Skeletal muscle tissue (tissue), 4 donors: ENCODE data around the gene MEG3. TPM values are rescaled to one million over a fixed set of nuclear protein-coding genes. Genes with fewer than 3 reads are reported as not detected.

Experiments
- H3K27ac ChIP-seq: one replicate; pipeline ENCODE4 v1.7.0; 2013; ENCODE audit warnings: mild to moderate bottlenecking, low read depth, low read length, inconsistent platforms
- H3K27me3 ChIP-seq, 3 donors: one replicate each; pipeline ENCODE4 v1.7.0; 2013; ENCODE audit warnings: low read length in 3 of 3; ENCODE audit not compliant: control insufficient read depth in 3 of 3, insufficient read depth in 3 of 3
- H3K36me3 ChIP-seq, 3 donors: one replicate each; pipeline ENCODE4 v1.7.0; 2013; ENCODE audit warnings: low read length in 3 of 3; ENCODE audit not compliant: control insufficient read depth in 3 of 3, insufficient read depth in 3 of 3
- H3K4me1 ChIP-seq, 3 donors: one replicate each; pipeline ENCODE4 v1.7.0; 2013; ENCODE audit warnings: low read length in 3 of 3, mild to moderate bottlenecking in 3 of 3; ENCODE audit not compliant: control insufficient read depth in 3 of 3, insufficient read depth in 3 of 3
- H3K4me3 ChIP-seq, 3 donors: one replicate each; pipeline ENCODE4 v1.7.0; 2013; ENCODE audit warnings: low read length in 3 of 3
- H3K9ac ChIP-seq, 3 donors: one replicate each; pipeline ENCODE4 v1.7.0; 2013; ENCODE audit warnings: low read length in 3 of 3, mild to moderate bottlenecking in 3 of 3, moderate library complexity in 2 of 3, low read depth in 1 of 3
- H3K9me3 ChIP-seq, 3 donors: one replicate each; pipeline ENCODE4 v1.7.0; 2013; ENCODE audit warnings: low read length in 3 of 3; ENCODE audit not compliant: control insufficient read depth in 3 of 3
- total RNA-seq: library from RNA; depleted of rRNA; stranded (reverse); fragments of >200 nt; gene quantifications from one replicate; pipeline ENCODE4 v1.2.3, GENCODE V29; 2014
- donor health status: Osteomylitis.

Gene MEG3
- total RNA-seq, 1 donor from 2014 or later: 587 TPM

DNA sequence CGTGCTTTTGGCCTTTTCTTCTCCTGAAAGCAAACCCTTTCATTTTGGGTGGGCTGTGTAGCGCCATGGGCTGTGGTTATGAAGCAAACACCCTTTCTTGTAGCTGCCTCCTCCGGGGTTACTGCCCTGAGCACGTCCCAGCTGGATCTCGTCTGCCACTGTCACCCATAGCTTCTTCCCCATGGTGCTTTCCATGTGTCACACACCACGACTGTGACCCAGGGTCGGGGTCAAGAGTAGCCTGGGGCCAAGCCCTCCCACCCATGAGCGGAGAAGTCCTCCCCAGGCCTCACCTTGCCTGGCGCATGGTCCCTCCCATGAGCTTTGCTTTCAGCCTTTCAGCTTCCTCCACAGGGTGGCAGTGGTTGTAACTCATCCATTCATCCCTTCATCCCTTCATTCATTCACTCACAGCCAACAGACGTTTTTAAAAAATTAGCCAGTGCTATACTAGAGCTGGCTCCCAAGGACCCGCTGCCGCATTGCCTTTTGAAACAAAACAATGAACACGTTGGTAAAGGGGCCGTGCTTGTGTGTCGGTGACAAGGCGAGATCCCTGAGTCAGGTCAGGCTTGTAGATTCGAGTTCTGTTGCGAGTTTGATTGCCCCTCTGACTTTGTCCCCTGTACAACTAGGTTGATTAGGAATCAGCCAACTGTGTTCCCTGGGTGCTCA, 29.5 kb downstream of the MEG3 start:
- H3K9me3 ChIP-seq: no peaks in the 10 kb centered on the region

GRCh38 chr14:100856056-100856950, 30.4 kb downstream of the MEG3 start:
- Histone ChIP-seq H3K4me1 (no peaks in the 10 kb centered on the region), H3K36me3 (no peaks in the 10 kb centered on the region), H3K27ac (no peak overlapping the region)

More for the DNA sequence above, 29.5 kb downstream of the MEG3 start:
- no peak overlapping the region for H3K27ac ChIP-seq
- H3K36me3 ChIP-seq: no peaks in the 10 kb centered on the region
- peaks cover 0 to 14% (median 6%) of the 10 kb centered on the region in 3 donors for H3K27me3 ChIP-seq
- no peak overlapping the region for H3K9ac ChIP-seq
- no peak overlapping the region for H3K4me3 ChIP-seq
- no peaks in the 10 kb centered on the region for H3K4me1 ChIP-seq

DNA sequence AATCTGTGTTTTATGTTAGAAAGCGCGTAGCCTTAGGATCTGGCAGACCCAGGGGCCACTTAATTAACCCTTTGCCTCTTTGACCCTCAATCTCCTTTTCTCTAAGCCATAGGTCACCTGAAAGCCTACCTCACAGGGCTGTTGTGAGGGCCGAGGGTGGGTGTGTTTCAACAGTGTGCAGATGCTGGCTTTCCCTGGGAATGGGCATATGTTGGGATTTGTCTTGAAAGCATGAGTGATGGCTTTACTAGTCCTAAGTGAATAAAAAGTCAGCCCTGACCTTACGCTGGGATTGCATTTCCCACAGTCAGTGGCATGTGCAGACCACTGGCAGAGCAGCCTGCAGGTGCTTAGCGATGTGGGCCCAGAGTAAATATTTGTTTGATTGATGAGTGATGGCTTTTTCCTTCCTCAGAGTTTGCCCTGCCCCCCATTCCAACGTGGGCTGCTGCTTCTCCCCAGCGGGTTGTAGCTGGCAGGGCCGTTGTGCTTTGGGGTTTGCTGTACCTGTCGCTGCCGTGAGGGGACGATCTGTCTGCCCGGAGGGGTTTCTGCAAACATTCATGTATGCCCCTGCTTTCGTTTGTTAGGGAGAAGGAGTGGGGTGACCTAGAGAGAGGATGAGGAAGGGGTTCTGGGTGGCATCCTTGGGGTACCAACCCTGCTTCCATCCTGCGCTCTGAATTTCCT, 31.5 kb downstream of the MEG3 start:
- peaks cover 0 to 20% (median 9%) of the 10 kb centered on the region in 3 donors for H3K27me3 ChIP-seq
- H3K9ac ChIP-seq: no peak overlapping the region
- H3K4me3 ChIP-seq: no peak overlapping the region
- no peaks in the 10 kb centered on the region for H3K9me3 ChIP-seq
- no peak overlapping the region for H3K27ac ChIP-seq
- no peaks in the 10 kb centered on the region for H3K4me1 ChIP-seq
- no peaks in the 10 kb centered on the region for H3K36me3 ChIP-seq

More at GRCh38 chr14:100856056-100856950, 30.4 kb downstream of the MEG3 start:
- H3K27me3 ChIP-seq: peaks cover 0 to 17% (median 7%) of the 10 kb centered on the region in 3 donors
- H3K9ac ChIP-seq: no peak overlapping the region
- no peak overlapping the region for H3K4me3 ChIP-seq
- H3K9me3 ChIP-seq: no peaks in the 10 kb centered on the region

GRCh38 chr14:100857923-100858837, 32.3 kb downstream of the MEG3 start:
- H3K4me3 ChIP-seq: no peak overlapping the region
- no peaks in the 10 kb centered on the region for H3K36me3 ChIP-seq
- H3K27me3 ChIP-seq: peaks cover 0 to 23% (median 9%) of the 10 kb centered on the region in 3 donors
- no peaks in the 10 kb centered on the region for H3K9me3 ChIP-seq
- H3K9ac ChIP-seq: no peak overlapping the region
- H3K4me1 ChIP-seq: no peaks in the 10 kb centered on the region
- H3K27ac ChIP-seq: no peak overlapping the region

DNA sequence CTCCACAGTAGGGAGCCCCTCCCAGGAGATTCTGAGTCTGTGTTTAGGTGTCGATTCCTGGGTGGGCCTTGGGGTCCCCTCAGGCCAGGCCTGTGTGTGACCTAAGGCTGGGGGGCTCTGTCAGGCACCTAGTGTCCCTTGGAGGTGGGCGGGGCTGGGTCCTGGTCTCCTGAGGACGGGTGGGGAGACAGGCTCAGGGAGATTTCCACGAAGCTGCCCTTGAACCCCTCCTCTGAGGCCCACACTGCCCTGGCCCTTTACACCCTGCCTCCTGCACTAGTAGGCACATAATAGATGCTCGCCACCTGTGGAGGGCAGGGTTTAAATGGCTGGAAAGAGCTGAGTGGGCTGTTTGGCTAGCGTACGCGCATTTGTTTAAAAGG, 32.9 kb downstream of the MEG3 start:
- Histone ChIP-seq H3K4me3 (no peak overlapping the region), H3K36me3 (no peaks in the 10 kb centered on the region), H3K4me1 (peaks cover 0 to under 1% (median 0%) of the 10 kb centered on the region in 3 donors), H3K27me3 (peaks cover 0 to 25% (median 9%) of the 10 kb centered on the region in 3 donors), H3K9ac (no peak overlapping the region), H3K27ac (no peak overlapping the region), H3K9me3 (no peaks in the 10 kb centered on the region)

DNA sequence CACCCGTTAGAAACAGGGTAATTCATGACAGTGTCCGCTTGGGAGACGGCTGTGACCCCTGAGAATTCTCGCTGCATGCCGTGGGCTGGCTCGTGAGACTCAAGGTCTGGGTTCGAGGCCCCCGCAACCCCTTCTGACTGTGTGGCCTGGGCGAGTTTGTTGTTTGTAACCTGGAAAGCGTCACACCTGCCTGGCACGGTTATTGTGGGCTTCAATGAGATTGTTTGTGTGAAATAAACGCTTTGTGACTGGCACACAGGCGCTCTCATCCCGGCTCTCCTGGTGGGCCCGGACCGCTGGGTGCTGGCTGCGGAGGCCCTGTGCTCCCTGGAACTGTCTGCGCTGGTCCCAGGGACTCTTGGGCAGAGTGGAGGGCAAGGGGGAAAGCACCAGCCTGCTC, 33.9 kb downstream of the MEG3 start:
- no peak overlapping the region for H3K27ac ChIP-seq
- no peaks in the 10 kb centered on the region for H3K9me3 ChIP-seq
- no peak overlapping the region for H3K4me3 ChIP-seq
- no peak overlapping the region for H3K9ac ChIP-seq
- H3K4me1 ChIP-seq: peaks cover 0 to 5% (median 2%) of the 10 kb centered on the region in 3 donors
- H3K27me3 ChIP-seq: peaks cover 0 to 28% (median 9%) of the 10 kb centered on the region in 3 donors
- H3K36me3 ChIP-seq: no peaks in the 10 kb centered on the region

DNA sequence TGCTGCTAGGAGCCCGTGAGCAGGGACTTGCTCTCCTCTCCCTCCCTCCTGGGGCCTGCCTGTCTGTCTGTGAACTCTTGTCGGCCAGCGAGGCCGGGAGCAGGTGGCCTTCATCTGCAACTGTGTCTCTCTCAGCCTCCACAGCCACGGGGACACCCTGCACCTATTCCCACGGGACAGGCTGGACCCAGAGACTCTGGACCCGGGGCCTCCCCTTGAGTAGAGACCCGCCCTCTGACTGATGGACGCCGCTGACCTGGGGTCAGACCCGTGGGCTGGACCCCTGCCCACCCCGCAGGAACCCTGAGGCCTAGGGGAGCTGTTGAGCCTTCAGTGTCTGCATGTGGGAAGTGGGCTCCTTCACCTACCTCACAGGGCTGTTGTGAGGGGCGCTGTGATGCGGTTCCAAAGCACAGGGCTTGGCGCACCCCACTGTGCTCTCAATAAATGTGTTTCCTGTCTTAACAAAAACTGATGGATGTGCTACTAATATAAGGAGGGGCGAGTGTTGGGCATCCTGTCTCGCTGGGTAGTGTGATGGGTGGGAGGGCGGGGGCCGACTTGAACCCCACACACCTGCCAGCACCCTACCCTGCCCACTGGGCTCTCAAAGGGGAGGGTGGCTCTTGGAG, 34.8 kb downstream of the MEG3 start:
- Histone ChIP-seq H3K27ac (no peak overlapping the region), H3K36me3 (no peaks in the 10 kb centered on the region), H3K4me3 (no peak overlapping the region), H3K9ac (no peak overlapping the region), H3K4me1 (peaks cover 0 to 5% (median 2%) of the 10 kb centered on the region in 3 donors), H3K9me3 (no peaks in the 10 kb centered on the region), H3K27me3 (peaks cover 0 to 31% (median 12%) of the 10 kb centered on the region in 3 donors)

GRCh38 chr14:100861188-100861936, 35.4 kb downstream of the MEG3 start:
- H3K4me3 ChIP-seq: no peak overlapping the region
- H3K9ac ChIP-seq: no peak overlapping the region
- peaks cover 0 to 35% (median 14%) of the 10 kb centered on the region in 3 donors for H3K27me3 ChIP-seq
- no peaks in the 10 kb centered on the region for H3K36me3 ChIP-seq
- peaks cover 0 to 5% (median 2%) of the 10 kb centered on the region in 3 donors for H3K4me1 ChIP-seq
- no peak overlapping the region for H3K27ac ChIP-seq
- no peaks in the 10 kb centered on the region for H3K9me3 ChIP-seq
